ENCODE results near the gene NLE1. TPM values are rescaled to one million over a fixed set of nuclear protein-coding genes. Genes with fewer than 3 reads are reported as not detected.
"Not testable (repeated sequence)": the region's sequence is repeated elsewhere in the genome, so short reads cannot be mapped to it uniquely, and the experiment has no call there.

Gene NLE1
- total and polyA plus RNA-seq, 2 donors from 2014 or later, result 9.6 to 11.0 TPM

DNA sequence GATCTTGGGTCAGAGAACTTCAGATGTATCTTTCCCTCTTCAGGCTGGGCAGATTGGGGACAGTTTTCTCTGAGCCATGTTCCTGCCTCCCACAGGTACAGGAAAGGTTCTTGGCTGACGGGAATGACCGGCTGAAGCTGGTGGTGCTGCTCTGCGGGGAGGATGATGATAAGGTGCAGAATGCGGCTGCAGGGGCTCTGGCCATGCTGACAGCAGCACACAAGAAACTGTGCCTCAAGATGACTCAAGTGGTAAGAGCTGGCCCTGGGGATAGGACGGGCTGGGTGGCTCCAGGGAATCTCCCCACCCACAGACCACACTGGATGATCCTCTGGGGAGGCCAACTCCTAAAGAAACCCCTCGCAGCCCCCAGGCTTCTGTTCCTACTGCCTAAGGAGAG lies 41.2 kb upstream of the NLE1 start:
- FAIRE-seq (no peak), DNase-seq (no peak)
- H3K4me1 ChIP-seq (ENCODE audit: control insufficient read depth in 2 of 3, insufficient read depth in 2 of 3, low read depth in 1 of 3, low read length in 3 of 3), result no peaks in the 10 kb centered on the region
- TF ChIP-seq CTCF (IDR thresholded peaks at IDR 0.05; ENCODE audit: borderline replicate concordance, extremely low read depth, insufficient read depth), result no peak
- no peak overlapping the region for H3K4me3 ChIP-seq (ENCODE audit: low read length in 3 of 3)
- intact Hi-C loops (cut with DNase I), result no loop called here
- no peak overlapping the region for H3K27ac ChIP-seq (ENCODE audit: low read depth in 2 of 2, low read length in 2 of 2)
- no peaks in the 10 kb centered on the region for H3K27me3 ChIP-seq (ENCODE audit: control insufficient read depth, insufficient read depth, low read length)
- no peaks in the 10 kb centered on the region for H3K36me3 ChIP-seq (ENCODE audit: control insufficient read depth in 2 of 3, insufficient read depth in 3 of 3, low read length in 3 of 3)
- no peak overlapping the region for H3K9ac ChIP-seq (ENCODE audit: low read length in 3 of 3)
- H3K9me3 ChIP-seq (ENCODE audit: control insufficient read depth in 2 of 3, insufficient read depth in 1 of 3, low read length in 3 of 3), result no peaks in the 10 kb centered on the region

GRCh38 chr17:35179379-35179778 lies 37.3 kb upstream of the NLE1 start:
- H3K9ac ChIP-seq (ENCODE audit: low read length in 3 of 3); H3K4me3 ChIP-seq (ENCODE audit: low read length in 3 of 3); H3K27ac ChIP-seq (ENCODE audit: low read depth in 2 of 2, low read length in 2 of 2); H3K9me3 ChIP-seq (ENCODE audit: control insufficient read depth in 2 of 3, insufficient read depth in 1 of 3, low read length in 3 of 3); DNase-seq; H3K27me3 ChIP-seq (ENCODE audit: control insufficient read depth, insufficient read depth, low read length); H3K36me3 ChIP-seq (ENCODE audit: control insufficient read depth in 2 of 3, insufficient read depth in 3 of 3, low read length in 3 of 3); intact Hi-C loops (cut with DNase I); FAIRE-seq; H3K4me1 ChIP-seq (ENCODE audit: control insufficient read depth in 2 of 3, insufficient read depth in 2 of 3, low read depth in 1 of 3, low read length in 3 of 3): not testable (repeated sequence)

GRCh38 chr17:35176897-35177296 lies 34.8 kb upstream of the NLE1 start:
- Histone ChIP-seq H3K9me3 (ENCODE audit: control insufficient read depth in 2 of 3, insufficient read depth in 1 of 3, low read length in 3 of 3) (no peaks in the 10 kb centered on the region), H3K36me3 (ENCODE audit: control insufficient read depth in 2 of 3, insufficient read depth in 3 of 3, low read length in 3 of 3) (no peaks in the 10 kb centered on the region), H3K27ac (ENCODE audit: low read depth in 2 of 2, low read length in 2 of 2) (no peak overlapping the region), H3K27me3 (ENCODE audit: control insufficient read depth, insufficient read depth, low read length) (no peaks in the 10 kb centered on the region), H3K9ac (ENCODE audit: low read length in 3 of 3) (no peak overlapping the region), H3K4me1 (ENCODE audit: control insufficient read depth in 2 of 3, insufficient read depth in 2 of 3, low read depth in 1 of 3, low read length in 3 of 3) (no peaks in the 10 kb centered on the region), H3K4me3 (ENCODE audit: low read length in 3 of 3) (no peak overlapping the region)
- DNase-seq (no peak), FAIRE-seq (no peak)
- intact Hi-C loops (cut with DNase I), result no loop called here
- TF ChIP-seq CTCF (IDR thresholded peaks at IDR 0.05; ENCODE audit: borderline replicate concordance, extremely low read depth, insufficient read depth), result no peak

DNA sequence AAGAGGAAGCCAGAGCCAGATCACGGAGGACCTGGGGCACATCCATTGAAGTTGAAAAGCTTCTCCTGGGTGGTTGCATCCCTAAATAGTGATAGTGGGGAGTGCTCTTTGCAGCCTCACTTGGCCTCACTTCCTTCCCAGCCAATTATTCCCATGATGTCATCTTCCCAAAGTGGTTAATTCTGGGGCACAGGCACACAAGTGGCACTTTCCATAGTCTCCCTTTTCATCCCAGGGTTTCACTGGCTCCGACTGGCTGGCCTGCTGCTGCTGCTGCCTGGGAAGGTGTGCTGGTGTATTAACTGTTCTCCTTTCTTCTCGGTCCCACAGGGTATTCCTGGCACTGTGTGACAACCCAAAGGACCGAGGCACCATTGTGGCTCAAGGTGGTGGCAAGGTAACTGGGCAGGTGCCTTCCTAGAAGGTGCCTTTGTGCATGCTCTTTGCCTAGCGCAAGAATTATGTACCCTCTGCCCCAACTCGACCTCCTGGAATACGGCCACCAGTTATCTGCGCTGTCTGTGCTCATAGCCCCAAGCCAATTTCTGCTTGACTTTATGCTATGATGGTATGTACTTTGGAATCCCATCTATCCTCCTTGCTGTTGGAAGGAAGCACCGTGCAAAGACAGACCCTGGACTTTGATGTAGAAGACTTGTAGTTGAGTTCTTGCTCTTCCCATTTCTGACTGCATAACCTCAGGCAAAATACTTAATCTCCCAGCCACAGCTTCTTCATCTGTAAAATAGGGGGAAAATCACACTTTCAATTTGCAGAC lies 33.7 kb upstream of the NLE1 start:
- no peak for TF ChIP-seq CTCF (IDR thresholded peaks at IDR 0.05; ENCODE audit: borderline replicate concordance, extremely low read depth, insufficient read depth)
- Histone ChIP-seq H3K36me3 (ENCODE audit: control insufficient read depth in 2 of 3, insufficient read depth in 3 of 3, low read length in 3 of 3) (no peaks in the 10 kb centered on the region), H3K27me3 (ENCODE audit: control insufficient read depth, insufficient read depth, low read length) (no peaks in the 10 kb centered on the region), H3K4me3 (ENCODE audit: low read length in 3 of 3) (no peak overlapping the region), H3K27ac (ENCODE audit: low read depth in 2 of 2, low read length in 2 of 2) (no peak overlapping the region), H3K9me3 (ENCODE audit: control insufficient read depth in 2 of 3, insufficient read depth in 1 of 3, low read length in 3 of 3) (no peaks in the 10 kb centered on the region), H3K9ac (ENCODE audit: low read length in 3 of 3) (no peak overlapping the region), H3K4me1 (ENCODE audit: control insufficient read depth in 2 of 3, insufficient read depth in 2 of 3, low read depth in 1 of 3, low read length in 3 of 3) (no peaks in the 10 kb centered on the region)
- no peak for DNase-seq
- FAIRE-seq, result no peak
- intact Hi-C loops (cut with DNase I), result no loop called here

All from kidney (tissue), 14 donors.